KBM-7 (cell line): ENCODE measurements around the gene KLHL12.
A peak's percentile ranks its signal among the peaks of the same experiment; 100 is the strongest.

ENCODE experiments used
- DNase-seq: peaks from one replicate; pipeline ENCODE4 v3.0.0-alpha.2; 2015
- in situ Hi-C: fragments of 300-500 bp; cut with MboI; formaldehyde crosslinking; loops from 2 replicates; pipeline ENCODE4 v1.14.3; 2020; ENCODE audit warnings: low sequenced_read_pairs, low pct_unique_long_range_greater_than_20kb, mixed read lengths

Gene KLHL12

GRCh38 chr1:202926581-202927491 is at the start of gene KLHL12:
TSS of gene KLHL12 (minus strand) at chr1:202927234. CDS start at chr1:202925162, 2,072 bp downstream.
- in situ Hi-C loops = no loop called here
- DNase-seq = peak; percentile 97

- in situ Hi-C loops = no loop called here
- peak; percentile 13 for DNase-seq
Measured at GRCh38 chr1:202976633-202977032, 49.6 kb upstream of the KLHL12 start.

GRCh38 chr1:202974856-202975255 is 47.8 kb upstream of the KLHL12 start:
- no peak for DNase-seq
- in situ Hi-C loops = no loop called here

GRCh38 chr1:202972046-202972445 is 45.0 kb upstream of the KLHL12 start:
- no peak for DNase-seq
- in situ Hi-C loops = no loop called here

- in situ Hi-C loops = no loop called here
- peak; percentile 98 for DNase-seq
Measured at GRCh38 chr1:202968895-202969295, 41.9 kb upstream of the KLHL12 start.

- in situ Hi-C loops = no loop called here
- no peak for DNase-seq
Measured at GRCh38 chr1:202968351-202968750, 41.3 kb upstream of the KLHL12 start.

GRCh38 chr1:202967684-202968281 is 40.7 kb upstream of the KLHL12 start:
- DNase-seq = peak; percentile 57
- in situ Hi-C loops = no loop called here

- in situ Hi-C loops = no loop called here
- no peak for DNase-seq
Measured at GRCh38 chr1:202966006-202966898, 39.2 kb upstream of the KLHL12 start.

GRCh38 chr1:202965422-202965821 is 38.4 kb upstream of the KLHL12 start:
- in situ Hi-C loops = no loop called here
- no peak for DNase-seq

- in situ Hi-C loops = no loop called here
- no peak for DNase-seq
Measured at GRCh38 chr1:202964791-202965410, 37.9 kb upstream of the KLHL12 start.

- no peak for DNase-seq
- in situ Hi-C loops = no loop called here
Measured at GRCh38 chr1:202961220-202961880, 34.3 kb upstream of the KLHL12 start.

GRCh38 chr1:202959276-202959620 is 32.2 kb upstream of the KLHL12 start:
- peak; percentile 15 for DNase-seq
- in situ Hi-C loops = no loop called here

GRCh38 chr1:202958544-202959275 is 31.7 kb upstream of the KLHL12 start:
- in situ Hi-C loops = no loop called here

GRCh38 chr1:202957733-202958543 is 30.9 kb upstream of the KLHL12 start, which contains the start of gene ADIPOR1:
TSS of gene ADIPOR1 (minus strand) at chr1:202958312. CDS start at chr1:202951070, 7,242 bp downstream.
- in situ Hi-C loops = no loop called here

More at GRCh38 chr1:202958544-202959275, 31.7 kb upstream of the KLHL12 start:
- DNase-seq = no peak

GRCh38 chr1:202956969-202957368 is 29.9 kb upstream of the KLHL12 start:
- in situ Hi-C loops = no loop called here
- no peak for DNase-seq

More at GRCh38 chr1:202957733-202958543, 30.9 kb upstream of the KLHL12 start, which contains the start of gene ADIPOR1:
- peak; percentile 85 for DNase-seq

GRCh38 chr1:202954057-202954745 is 27.2 kb upstream of the KLHL12 start:
- in situ Hi-C loops = no loop called here
- no peak for DNase-seq
